NCI-H1930 (cell line): Measurements from ENCODE around the gene ADM.

ENCODE experiments used
- DNase-seq, 2 experiments: peaks; one replicate each; lab custom pipeline; 2025; lab: John Stamatoyannopoulos, UW

The ADM gene

GRCh38 chr11:10291801-10292638 lies 12.9 kb upstream of the ADM start:
- DNase-seq, result no peak

DNA sequence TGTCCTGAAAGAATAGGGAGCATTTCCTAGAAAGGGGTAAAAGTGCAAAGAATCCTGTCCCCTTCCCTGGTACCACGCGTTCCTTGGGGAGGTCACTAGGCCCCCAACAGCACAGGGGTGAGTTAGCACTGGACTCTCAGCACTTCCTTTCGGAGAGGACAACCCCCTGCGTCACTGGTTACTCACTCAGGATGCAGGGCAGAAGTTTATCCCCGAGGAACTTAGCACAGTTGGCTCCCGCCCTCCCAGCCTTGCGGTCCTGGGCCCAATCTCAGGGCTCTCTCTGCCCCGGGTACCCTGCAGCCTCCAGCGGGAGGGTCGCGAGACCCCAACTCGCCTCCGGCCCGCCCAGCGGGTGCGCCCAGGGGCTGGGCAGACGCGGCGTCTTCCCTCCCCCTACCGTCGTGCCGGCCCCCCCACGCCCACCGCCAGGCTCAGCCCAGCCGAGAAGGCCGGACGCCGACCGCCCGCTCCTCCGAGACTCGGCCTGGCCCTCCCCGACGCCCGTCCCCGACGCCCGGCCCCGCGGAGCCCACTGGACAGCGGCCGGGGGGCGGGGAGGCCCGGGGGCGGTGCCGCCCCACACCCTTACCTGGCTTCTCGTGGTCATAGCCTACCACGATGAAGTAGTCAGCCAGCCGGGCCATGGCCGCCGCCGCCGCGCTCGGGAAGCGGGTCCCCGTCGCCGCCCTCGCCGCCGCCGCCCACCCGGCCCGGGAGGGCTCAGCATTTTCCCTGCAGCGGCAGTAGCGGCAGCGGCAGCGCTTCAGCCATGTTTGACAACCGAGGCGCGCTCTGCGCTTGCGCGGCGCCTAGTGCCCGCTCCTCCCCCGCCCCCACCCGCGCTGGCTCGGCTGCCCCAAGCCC lies 11.2 kb upstream of the ADM start, which contains the start of gene SBF2:
TSS of gene SBF2 (minus strand) at position 797 of the 867 bp plus-strand sequence. CDS start at position 647, 150 bp downstream.
- DNase-seq, result peak; percentile 81 to 83

DNA sequence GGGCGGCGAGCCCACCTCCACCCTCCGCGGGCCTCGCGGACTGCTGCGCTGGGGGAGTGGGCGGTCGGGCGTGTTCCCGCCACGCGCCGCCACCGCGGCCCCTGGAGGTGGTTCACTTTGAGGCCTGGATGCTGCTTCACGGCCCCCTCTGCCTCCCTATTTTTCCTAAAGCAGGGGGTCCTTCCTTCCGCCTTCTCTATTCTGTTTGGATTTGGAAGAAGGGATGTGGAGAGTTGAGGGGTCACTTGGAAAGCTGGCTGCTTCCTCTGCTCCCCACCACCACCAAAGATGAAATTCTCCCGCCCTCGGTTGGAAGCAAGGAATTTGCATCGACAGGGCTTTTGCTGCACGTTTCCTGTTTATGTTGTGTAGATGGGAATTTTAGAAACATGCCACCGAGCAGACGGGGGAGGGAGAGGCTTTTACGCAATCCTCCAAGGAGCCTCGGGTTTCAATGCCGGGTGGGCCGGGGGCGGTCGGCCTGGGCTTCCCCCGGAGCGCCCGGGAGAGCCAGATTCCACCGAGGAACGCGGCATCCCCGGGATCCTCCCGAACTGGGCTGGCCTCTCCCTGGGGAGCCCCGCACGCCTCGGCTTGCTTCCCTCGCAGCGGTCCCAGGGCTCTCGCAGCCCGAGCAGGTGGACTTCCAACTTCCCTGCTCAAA lies 10.5 kb upstream of the ADM start:
- DNase-seq, result peak in 1 of 2 experiments; percentile 29

GRCh38 chr11:10295064-10295901 lies 9.6 kb upstream of the ADM start:
- no peak for DNase-seq

GRCh38 chr11:10298342-10298741 lies 6.5 kb upstream of the ADM start:
- DNase-seq, result no peak

DNA sequence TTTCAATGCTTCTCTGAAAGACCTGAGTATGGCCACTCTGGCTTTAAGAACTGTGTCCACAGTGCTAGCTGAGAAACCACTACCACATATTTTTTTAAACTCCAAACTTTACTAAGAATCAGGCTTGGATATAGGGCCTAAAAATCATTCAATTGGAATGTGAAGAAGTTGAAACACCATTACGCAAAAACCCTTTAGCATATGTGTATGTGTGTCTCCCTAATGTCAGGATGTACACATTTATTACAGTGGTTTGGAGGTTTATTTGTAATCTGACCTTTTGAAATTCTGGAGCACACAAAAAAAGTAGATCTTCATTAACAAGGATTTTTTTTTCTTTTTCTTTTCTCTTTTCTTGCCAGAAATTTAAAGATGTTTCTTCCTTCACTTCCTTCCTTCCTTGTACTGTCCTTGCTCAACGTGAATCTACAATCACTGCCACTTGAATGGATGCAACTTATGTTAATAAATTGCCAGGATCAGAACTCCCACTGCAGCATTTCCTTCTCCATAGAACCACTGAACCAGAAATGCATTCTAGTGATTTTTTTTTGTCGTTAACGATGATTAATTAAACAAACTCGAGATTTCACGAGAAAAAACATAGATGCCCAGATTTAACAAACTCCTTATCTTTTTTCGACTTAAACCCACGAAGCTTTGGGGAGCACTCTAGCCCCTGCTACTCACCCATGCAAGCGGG lies 3.1 kb upstream of the ADM start:
- DNase-seq, result no peak

DNA sequence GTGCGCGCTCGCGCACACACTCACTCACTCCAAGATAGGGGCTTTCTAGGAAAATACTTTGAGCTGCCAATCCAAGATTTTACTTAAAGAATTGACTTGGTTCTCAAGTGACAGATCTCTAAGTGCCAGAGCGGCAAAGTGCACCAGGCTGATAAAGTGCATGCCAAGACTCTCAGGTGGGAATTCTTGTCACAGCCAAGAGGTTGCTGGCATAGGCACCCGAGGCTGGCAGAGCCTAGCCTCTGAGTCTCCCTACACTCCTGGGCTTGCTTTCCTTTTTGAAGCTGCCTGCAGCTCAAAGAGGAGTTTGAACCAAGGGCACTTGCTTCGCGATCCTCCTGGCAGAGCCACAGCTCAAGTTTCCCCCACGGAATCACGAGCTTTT lies 2.5 kb upstream of the ADM start:
- no peak for DNase-seq

DNA sequence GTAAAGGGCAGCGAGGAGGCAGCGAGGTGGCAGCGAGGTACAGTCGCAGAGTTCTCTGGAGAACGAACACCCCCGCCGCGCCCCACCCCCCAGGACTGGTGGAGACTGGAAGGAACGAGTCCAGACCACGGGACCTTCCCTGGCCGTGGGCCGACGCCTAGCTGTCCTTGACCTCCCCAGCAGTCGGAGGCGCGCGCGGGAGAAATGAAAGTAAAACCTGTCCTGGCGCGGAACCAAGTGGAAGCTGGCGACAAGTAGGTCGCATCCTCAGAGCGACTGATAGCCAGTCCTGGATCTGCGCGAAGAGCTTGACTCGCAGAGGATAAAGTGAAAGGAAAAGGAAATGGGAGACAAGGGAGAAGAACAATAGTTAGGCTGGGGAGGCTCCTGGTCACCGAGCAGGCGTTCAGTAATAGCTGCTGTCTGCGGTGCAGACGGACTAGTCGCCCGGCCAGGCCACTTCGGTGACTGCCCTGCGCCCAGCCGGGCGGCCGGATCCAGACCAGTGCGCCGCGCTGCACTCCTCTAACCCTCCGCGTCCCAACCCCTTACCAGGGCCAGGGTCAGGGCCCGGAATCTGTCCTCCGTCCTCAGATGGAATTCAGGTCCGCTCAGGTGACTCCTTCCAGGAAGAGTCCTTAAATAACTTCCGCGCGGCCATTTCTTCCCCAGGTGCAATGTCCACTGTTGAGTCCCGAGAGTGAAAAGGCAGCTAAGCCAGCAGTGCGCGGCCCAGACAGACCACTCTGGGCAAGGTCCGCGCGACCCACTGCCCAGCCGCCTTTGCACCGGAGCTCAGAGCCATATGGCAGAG lies 1.9 kb upstream of the ADM start:
- DNase-seq, result peak in 1 of 2 experiments; percentile 61

- DNase-seq, result peak in 1 of 2 experiments; percentile 54
Measured at GRCh38 chr11:10303558-10304363, 1.1 kb upstream of the ADM start.

DNA sequence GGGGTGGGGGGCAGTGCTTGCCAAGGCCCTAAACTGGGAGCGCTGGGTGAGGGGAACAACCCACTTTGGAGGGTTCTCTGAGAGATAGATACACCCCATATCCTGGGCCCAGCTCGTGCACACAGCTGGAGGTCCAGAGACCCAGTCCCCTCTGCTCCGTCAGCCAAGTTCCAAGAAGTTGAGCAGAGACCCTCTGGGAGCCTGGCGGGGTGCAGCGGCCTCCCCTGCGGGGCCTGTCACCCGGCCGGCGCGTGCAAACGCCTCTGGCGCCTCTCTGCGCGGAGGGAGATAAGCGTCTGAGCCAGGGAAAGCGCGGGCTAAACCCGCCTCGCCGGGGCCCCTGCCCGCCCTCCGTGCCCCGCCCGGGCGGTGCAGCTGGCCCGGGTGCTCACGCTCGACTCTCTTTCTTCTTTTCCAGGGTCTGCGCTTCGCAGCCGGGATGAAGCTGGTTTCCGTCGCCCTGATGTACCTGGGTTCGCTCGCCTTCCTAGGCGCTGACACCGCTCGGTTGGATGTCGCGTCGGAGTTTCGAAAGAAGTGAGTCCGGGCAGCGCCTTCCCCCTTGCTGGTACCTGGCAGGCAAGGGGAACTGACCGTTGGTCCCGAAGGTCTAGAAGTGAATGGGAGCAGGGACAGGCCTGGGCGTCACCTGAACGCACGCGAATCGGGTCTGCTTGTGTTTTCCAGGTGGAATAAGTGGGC lies 540 bp downstream of the ADM start:
- DNase-seq, result no peak

DNA sequence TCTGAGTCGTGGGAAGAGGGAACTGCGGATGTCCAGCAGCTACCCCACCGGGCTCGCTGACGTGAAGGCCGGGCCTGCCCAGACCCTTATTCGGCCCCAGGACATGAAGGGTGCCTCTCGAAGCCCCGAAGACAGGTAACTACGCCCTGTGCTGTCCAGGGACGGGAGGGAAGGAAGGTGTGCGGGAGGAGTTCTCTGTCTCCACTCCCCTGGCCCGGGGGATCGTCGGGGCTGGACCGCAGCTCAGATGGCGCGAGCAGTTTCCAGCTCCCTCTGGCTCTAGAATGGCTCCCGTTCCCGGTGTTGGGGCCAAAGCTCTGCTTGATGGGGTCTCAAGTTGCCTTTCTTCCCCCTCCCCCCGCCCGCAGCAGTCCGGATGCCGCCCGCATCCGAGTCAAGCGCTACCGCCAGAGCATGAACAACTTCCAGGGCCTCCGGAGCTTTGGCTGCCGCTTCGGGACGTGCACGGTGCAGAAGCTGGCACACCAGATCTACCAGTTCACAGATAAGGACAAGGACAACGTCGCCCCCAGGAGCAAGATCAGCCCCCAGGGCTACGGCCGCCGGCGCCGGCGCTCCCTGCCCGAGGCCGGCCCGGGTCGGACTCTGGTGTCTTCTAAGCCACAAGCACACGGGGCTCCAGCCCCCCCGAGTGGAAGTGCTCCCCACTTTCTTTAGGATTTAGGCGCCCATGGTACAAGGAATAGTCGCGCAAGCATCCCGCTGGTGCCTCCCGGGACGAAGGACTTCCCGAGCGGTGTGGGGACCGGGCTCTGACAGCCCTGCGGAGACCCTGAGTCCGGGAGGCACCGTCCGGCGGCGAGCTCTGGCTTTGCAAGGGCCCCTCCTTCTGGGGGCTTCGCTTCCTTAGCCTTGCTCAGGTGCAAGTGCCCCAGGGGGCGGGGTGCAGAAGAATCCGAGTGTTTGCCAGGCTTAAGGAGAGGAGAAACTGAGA lies 1.4 kb downstream of the ADM start:
- DNase-seq, result no peak

- DNase-seq, result no peak
Measured at GRCh38 chr11:10307022-10307399, 2.1 kb downstream of the ADM start.

DNA sequence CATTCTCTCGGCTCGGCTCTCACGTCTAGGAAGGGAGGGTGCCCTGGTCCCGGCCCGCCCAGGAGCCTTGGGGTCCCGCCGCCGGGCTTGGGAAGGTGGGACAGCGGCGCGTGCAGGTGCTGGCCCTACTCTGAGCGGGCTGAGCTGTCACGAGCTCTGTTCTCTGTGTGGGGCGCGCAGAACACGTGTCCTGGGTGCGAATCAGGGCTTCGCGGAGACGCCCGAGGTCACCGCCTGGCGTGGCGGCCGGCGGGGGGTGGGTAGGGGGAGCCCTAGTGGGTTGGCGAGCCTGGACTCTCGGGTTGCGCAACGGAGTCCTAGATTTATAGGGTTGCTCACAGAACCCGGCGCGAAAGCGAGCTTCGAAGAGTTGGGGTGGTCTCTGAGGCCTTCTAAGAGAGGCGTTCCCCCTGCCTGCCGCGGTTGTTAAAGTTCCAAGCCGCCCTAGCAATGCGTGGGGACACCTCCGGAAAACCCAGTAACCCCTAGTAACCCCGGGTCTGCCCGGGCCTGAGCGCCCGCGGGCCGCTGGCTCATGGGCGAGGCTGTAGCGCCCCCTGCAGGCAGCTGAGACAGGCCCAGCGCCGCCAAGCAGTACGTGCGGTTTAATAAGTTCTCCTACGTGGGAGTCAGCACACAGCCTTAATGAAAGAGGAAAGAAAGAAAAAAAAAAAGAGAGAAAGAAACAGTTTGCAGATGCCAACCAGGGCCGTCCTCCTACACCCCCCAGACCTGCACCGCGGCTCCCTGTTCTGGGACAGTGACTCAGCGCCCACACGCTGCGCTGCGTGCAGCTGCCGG lies 2.7 kb downstream of the ADM start:
- peak; percentile 75 to 89 for DNase-seq

- DNase-seq, result no peak
Measured at GRCh38 chr11:10308201-10308954, 3.5 kb downstream of the ADM start.

DNA sequence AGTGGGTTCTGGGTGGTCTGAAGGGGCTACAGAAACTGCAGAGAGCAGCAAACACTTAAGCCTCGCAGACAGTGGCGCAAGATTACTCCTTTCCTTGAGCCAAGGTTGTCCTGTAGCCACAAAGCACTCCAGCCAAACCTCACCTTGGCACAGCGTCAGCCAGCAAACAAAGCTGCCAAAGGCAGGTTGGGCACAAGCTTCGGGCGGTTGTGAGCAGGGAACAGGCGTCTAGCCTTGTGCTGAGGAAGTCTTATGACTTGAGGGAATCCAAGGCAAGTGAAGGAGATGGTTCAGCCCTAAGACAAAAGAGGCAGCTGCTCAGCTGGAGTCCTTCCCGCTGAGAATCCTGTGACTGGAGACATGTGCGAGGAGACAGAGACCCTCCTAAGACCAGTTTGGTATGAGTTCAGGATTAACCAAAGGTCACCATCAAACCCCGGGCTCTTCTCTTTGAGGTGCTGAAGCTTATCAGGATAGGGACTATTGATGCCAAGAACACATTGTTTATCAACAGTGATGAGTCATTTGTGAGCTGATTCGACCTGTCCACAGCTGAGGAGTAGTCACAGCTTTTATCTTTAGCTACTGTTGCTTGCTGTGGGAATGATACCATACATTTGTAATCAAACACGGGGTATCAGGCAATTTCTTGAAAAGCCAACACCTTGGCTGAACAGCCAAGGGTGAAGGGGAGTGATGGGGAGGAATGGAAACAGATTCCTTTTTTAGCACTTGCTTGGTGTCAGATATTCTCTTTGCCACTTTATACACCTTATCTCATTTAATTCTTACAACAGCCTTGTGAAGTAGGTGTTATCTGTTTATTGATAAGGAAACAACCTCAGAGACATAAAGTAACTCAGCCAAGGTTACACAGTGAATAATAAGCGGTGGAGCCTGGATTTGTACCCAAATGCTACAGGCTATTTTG lies 4.6 kb downstream of the ADM start:
- DNase-seq, result no peak
